Sigmoid colon (tissue), 7 donors: ENCODE measurements around the gene MACROD2. TPM values are rescaled to one million over a fixed set of nuclear protein-coding genes. Genes with fewer than 3 reads are reported as not detected.

Source experiments
- DNase-seq: peaks from one replicate; pipeline ENCODE4 v3.0.0-alpha.2; 2019
- H3K27ac ChIP-seq, 4 donors: fragments of 200-600 bp; sonication (generic); one replicate each; pipeline ENCODE4 v1.5.1; 2016 to 2019; ENCODE audit warnings: mild to moderate bottlenecking in 1 of 4
- H3K27me3 ChIP-seq, 3 donors: fragments of 200-600 bp; sonication (generic); one replicate each; pipeline ENCODE4 v1.5.1; 2019; ENCODE audit warnings: mild to moderate bottlenecking in 1 of 3
- H3K36me3 ChIP-seq, 4 donors: fragments of 200-600 bp; sonication (generic); one replicate each; pipeline ENCODE4 v1.5.1; 2016 to 2019
- H3K4me1 ChIP-seq, 4 donors: fragments of 200-600 bp; sonication (generic); one replicate each; pipeline ENCODE4 v1.5.1; 2017 to 2019
- H3K4me3 ChIP-seq, 4 donors: fragments of 200-600 bp; sonication (generic); one replicate each; pipeline ENCODE4 v1.5.1; 2017 to 2019; ENCODE audit warnings: mild to moderate bottlenecking in 2 of 4, moderate library complexity in 1 of 4
- H3K9me3 ChIP-seq, 4 donors: fragments of 200-600 bp in 3 of 4; sonication (generic) in 3 of 4; one replicate each; pipeline versions ENCODE4 v1.5.1 to v1.6.1; 2013 to 2019
- EP300 ChIP-seq, 4 donors: sonication (generic); formaldehyde crosslinking; IDR thresholded peaks; one replicate each; pipeline ENCODE4 v1.6.1; 2017; ENCODE audit warnings: antibody characterized with exemption in 4 of 4
- POLR2A ChIP-seq, 2 donors: fragments of 450-650 bp; IDR thresholded peaks; one replicate each; pipeline ENCODE4 v1.6.1; 2016; ENCODE audit warnings: antibody characterized with exemption in 2 of 2, mild to moderate bottlenecking in 2 of 2, moderate library complexity in 2 of 2
- POLR2AphosphoS5 ChIP-seq, 4 donors: sonication (generic); formaldehyde crosslinking; IDR thresholded peaks; one replicate each; pipeline ENCODE4 v1.6.1; 2017; ENCODE audit warnings: antibody characterized with exemption in 4 of 4
- WGBS, 2 donors: extraction: QIAGEN DNeasy Blood & Tissue Kit; methylation state at CpG; one replicate each; pipeline ENCODE4 v1.1.7; 2013; 5-methylcytosine and 5-hydroxymethylcytosine counted together
- intact Hi-C: fragments of 100-400 bp; cut with DNase I; formaldehyde crosslinking; loops from one replicate; pipeline ENCODE4 v1.15.1; 2023
- polyA plus RNA-seq, 3 donors: library from polyadenylated mRNA; stranded (reverse); fragments of 200-250 nt; gene quantifications; one replicate each; pipeline ENCODE4 v1.2.3, GENCODE V29; 2013
- total RNA-seq, 4 donors: library from RNA; depleted of rRNA; stranded (reverse); fragments of >200 nt; gene quantifications; one replicate each; pipeline ENCODE4 v1.1.0, GENCODE V29; 2016
- TF ChIP-seq, protein P1 (sequence below), 4 experiments: fragments of 450-650 bp in 3 of 4; fragments of 200-600 bp in 1 of 4; IDR thresholded peaks; one replicate each; pipeline ENCODE4 v1.5.1; 2016 to 2019; ENCODE audit warnings: antibody characterized with exemption in 4 of 4, mild to moderate bottlenecking in 3 of 4, moderate library complexity in 2 of 4
- donor health status: healthy with polysubstance abuse.
- donor health status: Bipolar disorder and iron deficiency.
- donor health status: healthy.

Gene MACROD2
- total and polyA plus RNA-seq, 7 donors, result 1.2 to 22.4 (median 5.8) TPM

DNA sequence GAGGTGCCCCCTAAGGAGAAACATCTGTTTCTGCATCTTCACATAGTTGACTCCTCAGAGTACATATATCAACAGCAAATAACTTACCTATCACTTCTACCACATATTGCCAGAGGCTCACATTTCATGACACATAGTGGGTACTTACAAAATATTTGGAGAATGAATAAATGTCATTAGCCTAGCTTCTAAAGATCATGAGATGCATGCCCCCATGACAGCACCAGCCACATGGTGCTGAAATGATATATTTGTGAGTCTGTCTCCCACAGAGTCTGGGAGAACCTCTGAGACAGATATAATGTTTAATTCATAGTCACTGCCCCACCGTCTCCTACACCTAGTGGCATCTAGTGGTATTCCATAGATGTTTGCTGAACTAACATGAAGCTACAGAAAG is 2022.3 kb downstream of the MACROD2 start:
- H3K4me1 ChIP-seq, result no peaks in the 10 kb centered on the region
- intact Hi-C loops, result no loop called here
- H3K36me3 ChIP-seq, result no peaks in the 10 kb centered on the region
- no peak overlapping the region for H3K27ac ChIP-seq
- no peak for DNase-seq
- H3K4me3 ChIP-seq, result no peak overlapping the region
- H3K27me3 ChIP-seq, result no peaks in the 10 kb centered on the region
- TF ChIP-seq, protein P1, sequence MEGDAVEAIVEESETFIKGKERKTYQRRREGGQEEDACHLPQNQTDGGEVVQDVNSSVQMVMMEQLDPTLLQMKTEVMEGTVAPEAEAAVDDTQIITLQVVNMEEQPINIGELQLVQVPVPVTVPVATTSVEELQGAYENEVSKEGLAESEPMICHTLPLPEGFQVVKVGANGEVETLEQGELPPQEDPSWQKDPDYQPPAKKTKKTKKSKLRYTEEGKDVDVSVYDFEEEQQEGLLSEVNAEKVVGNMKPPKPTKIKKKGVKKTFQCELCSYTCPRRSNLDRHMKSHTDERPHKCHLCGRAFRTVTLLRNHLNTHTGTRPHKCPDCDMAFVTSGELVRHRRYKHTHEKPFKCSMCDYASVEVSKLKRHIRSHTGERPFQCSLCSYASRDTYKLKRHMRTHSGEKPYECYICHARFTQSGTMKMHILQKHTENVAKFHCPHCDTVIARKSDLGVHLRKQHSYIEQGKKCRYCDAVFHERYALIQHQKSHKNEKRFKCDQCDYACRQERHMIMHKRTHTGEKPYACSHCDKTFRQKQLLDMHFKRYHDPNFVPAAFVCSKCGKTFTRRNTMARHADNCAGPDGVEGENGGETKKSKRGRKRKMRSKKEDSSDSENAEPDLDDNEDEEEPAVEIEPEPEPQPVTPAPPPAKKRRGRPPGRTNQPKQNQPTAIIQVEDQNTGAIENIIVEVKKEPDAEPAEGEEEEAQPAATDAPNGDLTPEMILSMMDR (IDR thresholded peaks at IDR 0.05), result no peak
- TF ChIP-seq POLR2A (IDR thresholded peaks at IDR 0.05) (no peak), EP300 (IDR thresholded peaks at IDR 0.05) (no peak), POLR2AphosphoS5 (IDR thresholded peaks at IDR 0.05) (no peak)
- WGBS, 2 donors, result 68 to 73% methylated on average over 1 of the region's 1 CpG
- no peaks in the 10 kb centered on the region for H3K9me3 ChIP-seq

DNA sequence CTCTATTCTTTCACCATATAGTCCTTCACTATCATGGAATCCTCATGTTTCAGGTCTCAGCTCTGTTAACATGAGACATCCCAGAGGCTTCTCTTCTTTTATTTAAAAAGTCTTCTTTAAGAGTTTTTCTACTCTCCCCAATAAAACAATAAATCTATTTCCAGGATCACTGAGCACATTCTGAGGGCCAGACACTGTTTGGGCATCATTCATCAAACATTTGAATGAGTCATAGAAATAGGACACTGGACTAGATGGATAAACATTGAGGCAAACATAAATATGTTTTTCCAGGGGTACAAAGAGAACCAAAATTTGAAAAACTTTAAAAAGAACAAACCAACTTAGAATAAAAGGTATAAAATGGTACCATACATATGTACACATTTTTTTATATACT is 2023.6 kb downstream of the MACROD2 start:
- Histone ChIP-seq H3K27ac (no peak overlapping the region), H3K4me3 (no peak overlapping the region), H3K27me3 (no peaks in the 10 kb centered on the region), H3K4me1 (no peaks in the 10 kb centered on the region), H3K9me3 (no peaks in the 10 kb centered on the region), H3K36me3 (no peaks in the 10 kb centered on the region)
- TF ChIP-seq EP300 (IDR thresholded peaks at IDR 0.05), result no peak
- no peak for TF ChIP-seq POLR2AphosphoS5 (IDR thresholded peaks at IDR 0.05)
- intact Hi-C loops, result no loop called here
- DNase-seq, result no peak

DNA sequence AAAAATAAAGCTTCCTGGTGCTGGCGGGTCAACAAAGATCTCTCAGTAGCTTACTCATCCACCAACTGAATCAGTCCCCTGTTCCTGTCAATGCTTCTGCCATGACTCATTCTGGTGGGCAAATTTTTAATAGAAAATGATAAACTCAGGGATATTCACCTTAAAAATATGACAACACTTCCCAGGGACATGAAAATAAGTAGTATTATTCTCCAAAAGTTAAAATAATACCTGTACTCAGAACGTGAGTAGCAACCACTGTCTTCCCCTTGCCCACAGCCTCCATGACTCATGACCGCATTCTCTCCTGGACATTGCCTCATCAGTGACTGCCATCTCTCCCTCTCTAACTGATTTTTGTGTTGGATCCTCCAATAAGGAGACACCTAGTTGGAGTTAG is 2025.7 kb downstream of the MACROD2 start:
- H3K27ac ChIP-seq, result no peak overlapping the region
- 56 to 63% methylated on average over 3 of the region's 3 CpGs for WGBS, 2 donors
- no peak for TF ChIP-seq EP300 (IDR thresholded peaks at IDR 0.05)
- no peak for TF ChIP-seq POLR2A (IDR thresholded peaks at IDR 0.05)
- no peak for TF ChIP-seq POLR2AphosphoS5 (IDR thresholded peaks at IDR 0.05)
- TF ChIP-seq, protein P1 (IDR thresholded peaks at IDR 0.05), result no peak
- H3K4me3 ChIP-seq, result no peak overlapping the region
- DNase-seq, result no peak
- no peaks in the 10 kb centered on the region for H3K27me3 ChIP-seq
- H3K9me3 ChIP-seq, result no peaks in the 10 kb centered on the region
- intact Hi-C loops, result no loop called here
- H3K36me3 ChIP-seq, result no peaks in the 10 kb centered on the region
- H3K4me1 ChIP-seq, result no peaks in the 10 kb centered on the region

DNA sequence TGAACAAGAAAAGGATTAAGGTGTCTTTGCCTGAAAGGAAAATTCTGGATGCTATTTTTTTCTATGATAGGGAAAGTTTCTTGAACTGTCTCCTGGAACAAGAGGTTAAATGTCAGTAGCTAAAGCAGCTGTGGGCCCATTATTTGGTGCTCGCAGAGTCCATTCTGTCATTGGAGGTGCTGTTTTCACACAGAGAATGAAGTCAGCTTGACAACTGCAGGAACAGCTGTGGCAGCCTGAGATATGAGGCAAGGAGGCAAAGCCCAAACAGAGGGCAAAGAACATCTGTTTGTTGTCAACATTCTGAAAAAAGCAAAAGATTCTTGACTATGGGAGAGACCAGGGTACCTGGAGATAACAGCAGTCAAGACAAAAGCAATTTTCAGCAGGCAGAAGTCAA is 2029.8 kb downstream of the MACROD2 start:
- Histone ChIP-seq H3K27me3 (no peaks in the 10 kb centered on the region), H3K4me3 (no peak overlapping the region), H3K4me1 (no peaks in the 10 kb centered on the region), H3K9me3 (no peaks in the 10 kb centered on the region), H3K27ac (no peak overlapping the region), H3K36me3 (no peaks in the 10 kb centered on the region)
- DNase-seq, result no peak
- WGBS, 2 donors, result 81 to 85% methylated on average over 1 of the region's 1 CpG
- TF ChIP-seq EP300 (IDR thresholded peaks at IDR 0.05) (no peak), POLR2A (IDR thresholded peaks at IDR 0.05) (no peak), POLR2AphosphoS5 (IDR thresholded peaks at IDR 0.05) (no peak)
- TF ChIP-seq, protein P1 (IDR thresholded peaks at IDR 0.05), result no peak
- intact Hi-C loops, result no loop called here

DNA sequence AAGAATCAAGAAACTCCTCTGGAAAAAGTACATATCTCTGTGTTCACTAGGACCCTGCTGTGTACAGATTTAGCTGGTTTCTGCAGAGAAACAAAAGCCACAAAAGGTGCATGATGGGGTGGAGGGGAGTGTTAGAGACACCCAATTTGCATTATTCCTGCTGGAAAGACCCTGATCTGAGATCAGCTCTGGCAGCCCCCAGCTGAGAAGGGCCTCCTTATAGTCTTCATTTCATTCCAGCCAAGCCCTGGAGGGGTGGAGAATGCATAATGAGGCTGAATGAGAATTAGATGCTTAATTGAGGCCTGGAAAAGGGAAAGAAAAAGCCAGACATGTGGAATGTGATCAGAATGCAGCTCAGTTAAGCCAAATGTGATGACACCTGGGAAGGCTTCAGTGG is 2032.4 kb downstream of the MACROD2 start:
- H3K4me1 ChIP-seq, result no peaks in the 10 kb centered on the region
- TF ChIP-seq, protein P1 (IDR thresholded peaks at IDR 0.05), result no peak
- no peak for TF ChIP-seq POLR2AphosphoS5 (IDR thresholded peaks at IDR 0.05)
- no peak for DNase-seq
- no peak overlapping the region for H3K4me3 ChIP-seq
- H3K27me3 ChIP-seq, result no peaks in the 10 kb centered on the region
- no peaks in the 10 kb centered on the region for H3K9me3 ChIP-seq
- H3K27ac ChIP-seq, result no peak overlapping the region
- no peaks in the 10 kb centered on the region for H3K36me3 ChIP-seq
- intact Hi-C loops, result no loop called here
